Gastrocnemius medialis (tissue), 4 donors: Measurements from ENCODE around the gene GPR78.

ENCODE experiments used
- POLR2A ChIP-seq, 2 donors: fragments of 450-650 bp; IDR thresholded peaks; one replicate each; pipeline ENCODE4 v1.6.1; 2017; ENCODE audit warnings: antibody characterized with exemption in 2 of 2, mild to moderate bottlenecking in 2 of 2, moderate library complexity in 2 of 2
- TF ChIP-seq, protein P1 (sequence below), 5 experiments: fragments of 450-650 bp in 3 of 5; fragments of 200-600 bp in 2 of 5; sonication (generic) in 2 of 5; IDR thresholded peaks in 4 of 5; conservative IDR thresholded peaks in 1 of 5; 1 replicate in 4 of 5; 2 replicates in 1 of 5; pipeline ENCODE4 v1.5.1; 2016 to 2019; ENCODE audit warnings: antibody characterized with exemption in 5 of 5, mild to moderate bottlenecking in 3 of 5, moderate library complexity in 3 of 5

DNA sequence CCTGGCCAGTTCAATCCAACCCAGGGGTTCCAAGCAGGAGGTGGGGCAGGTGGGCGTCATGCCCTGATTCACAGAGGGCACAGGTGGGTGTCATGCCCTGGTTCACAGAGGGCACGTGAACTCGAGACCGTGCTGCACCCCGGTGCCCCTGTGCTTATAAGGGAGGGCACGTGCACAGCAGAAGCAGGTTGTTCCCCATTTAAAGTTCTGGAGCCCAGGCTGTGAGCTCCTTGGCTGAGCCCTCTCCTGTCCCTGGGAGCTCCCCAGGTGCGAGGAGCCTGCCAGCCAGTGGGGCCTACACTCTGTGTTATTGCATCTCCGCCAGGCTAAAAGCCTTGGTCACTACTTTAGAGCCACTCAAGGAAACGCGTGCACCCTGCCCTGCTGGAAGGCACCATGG, 9.1 kb downstream of the GPR78 start:
- TF ChIP-seq, protein P1, sequence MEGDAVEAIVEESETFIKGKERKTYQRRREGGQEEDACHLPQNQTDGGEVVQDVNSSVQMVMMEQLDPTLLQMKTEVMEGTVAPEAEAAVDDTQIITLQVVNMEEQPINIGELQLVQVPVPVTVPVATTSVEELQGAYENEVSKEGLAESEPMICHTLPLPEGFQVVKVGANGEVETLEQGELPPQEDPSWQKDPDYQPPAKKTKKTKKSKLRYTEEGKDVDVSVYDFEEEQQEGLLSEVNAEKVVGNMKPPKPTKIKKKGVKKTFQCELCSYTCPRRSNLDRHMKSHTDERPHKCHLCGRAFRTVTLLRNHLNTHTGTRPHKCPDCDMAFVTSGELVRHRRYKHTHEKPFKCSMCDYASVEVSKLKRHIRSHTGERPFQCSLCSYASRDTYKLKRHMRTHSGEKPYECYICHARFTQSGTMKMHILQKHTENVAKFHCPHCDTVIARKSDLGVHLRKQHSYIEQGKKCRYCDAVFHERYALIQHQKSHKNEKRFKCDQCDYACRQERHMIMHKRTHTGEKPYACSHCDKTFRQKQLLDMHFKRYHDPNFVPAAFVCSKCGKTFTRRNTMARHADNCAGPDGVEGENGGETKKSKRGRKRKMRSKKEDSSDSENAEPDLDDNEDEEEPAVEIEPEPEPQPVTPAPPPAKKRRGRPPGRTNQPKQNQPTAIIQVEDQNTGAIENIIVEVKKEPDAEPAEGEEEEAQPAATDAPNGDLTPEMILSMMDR (IDR thresholded peaks at IDR 0.05 in 4 of 5, conservative IDR thresholded peaks at IDR 0.05 in 1 of 5), result no peak
- no peak for TF ChIP-seq POLR2A (IDR thresholded peaks at IDR 0.05)
